KMS-11 (cell line): Measurements from ENCODE around the gene RBM45.

Experiments
- H2AFZ ChIP-seq: fragments of 200-600 bp; sonication (generic); 2 replicates; pipeline ENCODE4 v1.6.1; 2016; ENCODE audit warnings: antibody characterized with exemption, mixed run types, low read depth
- H3K27ac ChIP-seq: fragments of 200-600 bp; sonication (generic); 2 replicates; pipeline ENCODE4 v1.6.1; 2016; ENCODE audit warnings: mild to moderate bottlenecking, mixed run types
- H3K27me3 ChIP-seq: fragments of 200-600 bp; sonication (generic); 2 replicates; pipeline ENCODE4 v1.6.1; 2017; ENCODE audit warnings: mild to moderate bottlenecking, low read depth, mixed run types, moderate library complexity; ENCODE audit not compliant: insufficient read depth
- H3K36me3 ChIP-seq: fragments of 200-600 bp; sonication (generic); 2 replicates; pipeline ENCODE4 v1.6.1; 2017; ENCODE audit warnings: mild to moderate bottlenecking, mixed run types; ENCODE audit not compliant: insufficient read depth
- H3K4me1 ChIP-seq: fragments of 200-600 bp; sonication (generic); 2 replicates; pipeline ENCODE4 v1.6.1; 2016; ENCODE audit warnings: mild to moderate bottlenecking, low read depth, mixed run types; ENCODE audit not compliant: poor library complexity, severe bottlenecking
- H3K4me2 ChIP-seq: fragments of 200-600 bp; sonication (generic); 2 replicates; pipeline ENCODE4 v1.7.0; 2016; ENCODE audit warnings: mild to moderate bottlenecking, mixed run types
- H3K4me3 ChIP-seq: fragments of 200-600 bp; sonication (generic); IDR thresholded peaks from 2 replicates; pipeline ENCODE4 v1.6.1; 2017; ENCODE audit warnings: low read depth, low read length, mixed read lengths; ENCODE audit not compliant: insufficient read depth
- H3K79me2 ChIP-seq: fragments of 200-600 bp; sonication (generic); 2 replicates; pipeline ENCODE4 v1.6.1; 2016; ENCODE audit warnings: low read depth, mixed run types; ENCODE audit not compliant: insufficient read depth
- H3K9ac ChIP-seq: fragments of 200-600 bp; sonication (generic); 2 replicates; pipeline ENCODE4 v1.6.1; 2016; ENCODE audit warnings: mild to moderate bottlenecking, mixed run types
- H4K20me1 ChIP-seq: fragments of 200-600 bp; sonication (generic); 2 replicates; pipeline ENCODE4 v1.6.1; 2016; ENCODE audit warnings: mild to moderate bottlenecking, mixed run types; ENCODE audit not compliant: insufficient read depth
- CTCF ChIP-seq: fragments of 200-600 bp; sonication (generic); conservative IDR thresholded peaks from 2 replicates; pipeline ENCODE4 v1.6.1; 2017; ENCODE audit warnings: low read depth, mild to moderate bottlenecking, antibody characterized with exemption, low read length, moderate library complexity, mixed read lengths

RBM45 gene

GRCh38 chr2:178119179-178119922 lies 7.1 kb downstream of the RBM45 start:
- H4K20me1 ChIP-seq, result no peaks in the 10 kb centered on the region
- no peak overlapping the region for H3K9ac ChIP-seq
- no peak for TF ChIP-seq CTCF
- no peak overlapping the region for H3K4me2 ChIP-seq
- H3K27ac ChIP-seq, result no peak overlapping the region
- H2AFZ ChIP-seq, result no peak overlapping the region
- peaks cover 15% of the 10 kb centered on the region for H3K4me1 ChIP-seq
- H3K36me3 ChIP-seq, result no peaks in the 10 kb centered on the region
- H3K79me2 ChIP-seq, result peaks cover 12% of the 10 kb centered on the region; the same call in 1 of the 2 replicates
- no peak overlapping the region for H3K4me3 ChIP-seq
- no peaks in the 10 kb centered on the region for H3K27me3 ChIP-seq

- Histone ChIP-seq H3K27ac (no peak overlapping the region), H3K79me2 (no peaks in the 10 kb centered on the region), H3K4me2 (no peak overlapping the region), H2AFZ (no peak overlapping the region), H3K4me1 (no peaks in the 10 kb centered on the region), H4K20me1 (no peaks in the 10 kb centered on the region), H3K9ac (no peak overlapping the region), H3K27me3 (no peaks in the 10 kb centered on the region), H3K4me3 (no peak overlapping the region), H3K36me3 (no peaks in the 10 kb centered on the region)
- no peak for TF ChIP-seq CTCF
Observed at GRCh38 chr2:178123163-178123562, 10.9 kb downstream of the RBM45 start.

- no peak overlapping the region for H2AFZ ChIP-seq
- no peak overlapping the region for H3K9ac ChIP-seq
- H3K4me3 ChIP-seq, result no peak overlapping the region
- H3K4me1 ChIP-seq, result no peaks in the 10 kb centered on the region
- no peaks in the 10 kb centered on the region for H3K27me3 ChIP-seq
- no peaks in the 10 kb centered on the region for H3K79me2 ChIP-seq
- H4K20me1 ChIP-seq, result no peaks in the 10 kb centered on the region
- H3K36me3 ChIP-seq, result no peaks in the 10 kb centered on the region
- H3K27ac ChIP-seq, result no peak overlapping the region
- H3K4me2 ChIP-seq, result no peak overlapping the region
- no peak for TF ChIP-seq CTCF
Observed at GRCh38 chr2:178125125-178125524, 12.9 kb downstream of the RBM45 start.

- no peaks in the 10 kb centered on the region for H3K4me1 ChIP-seq
- H3K4me3 ChIP-seq, result no peak overlapping the region
- no peak for TF ChIP-seq CTCF
- no peak overlapping the region for H3K4me2 ChIP-seq
- H3K27me3 ChIP-seq, result no peaks in the 10 kb centered on the region
- no peaks in the 10 kb centered on the region for H3K36me3 ChIP-seq
- no peak overlapping the region for H3K9ac ChIP-seq
- no peak overlapping the region for H2AFZ ChIP-seq
- H3K79me2 ChIP-seq, result no peaks in the 10 kb centered on the region
- no peak overlapping the region for H3K27ac ChIP-seq
- no peaks in the 10 kb centered on the region for H4K20me1 ChIP-seq
Observed at GRCh38 chr2:178125862-178126261, 13.6 kb downstream of the RBM45 start.
